Neural cell (in vitro differentiated cells): ENCODE data around the gene ZNF425. TPM values are rescaled to one million over a fixed set of nuclear protein-coding genes. Genes with fewer than 3 reads are reported as not detected.

Source experiments
- H2AFZ ChIP-seq: fragments of 200-600, 300-800 bp; sonication (generic), shearing (Covaris generic); 2 replicates; pipeline ENCODE4 v1.6.0; 2014; ENCODE audit warnings: low read depth, mild to moderate bottlenecking, antibody characterized with exemption, low read length, moderate library complexity
- H3F3A ChIP-seq: fragments of 200-600 bp; shearing (Covaris generic); 2 replicates; pipeline ENCODE4 v1.6.1; 2016; ENCODE audit warnings: mild to moderate bottlenecking, moderate library complexity, mixed read lengths, antibody characterized with exemption, low read length; ENCODE audit not compliant: insufficient read depth, poor library complexity, severe bottlenecking
- H3K27ac ChIP-seq: fragments of 200-600, 300-800 bp; sonication (generic), shearing (Covaris generic); 2 replicates; pipeline ENCODE4 v1.5.1; 2014; ENCODE audit warnings: mild to moderate bottlenecking, low read length, moderate library complexity
- H3K27me3 ChIP-seq: fragments of 300-800, 200-600 bp; sonication (generic), shearing (Covaris generic); 2 replicates; pipeline ENCODE4 v1.6.0; 2014; ENCODE audit warnings: mild to moderate bottlenecking, low read depth, low read length, moderate library complexity; ENCODE audit not compliant: insufficient read depth
- H3K36me3 ChIP-seq: fragments of 300-800, 200-600 bp; sonication (generic), shearing (Covaris generic); 2 replicates; pipeline ENCODE4 v1.5.1; 2014; ENCODE audit warnings: mild to moderate bottlenecking, antibody characterized with exemption, low read length, moderate library complexity; ENCODE audit not compliant: insufficient read depth
- H3K4me2 ChIP-seq: fragments of 300-800, 200-600 bp; sonication (generic), shearing (Covaris generic); 2 replicates; pipeline ENCODE4 v1.6.0; 2014; ENCODE audit warnings: mild to moderate bottlenecking, low read length
- H3K4me3 ChIP-seq: fragments of 300-800, 200-600 bp; sonication (generic), shearing (Covaris generic); 2 replicates; pipeline ENCODE4 v1.5.1; 2014; ENCODE audit warnings: mild to moderate bottlenecking, low read length, moderate library complexity
- H3K79me2 ChIP-seq: fragments of 200-600 bp; shearing (Covaris generic); replicated peaks from 2 replicates; pipeline ENCODE4 v1.6.0; 2014; ENCODE audit warnings: mild to moderate bottlenecking, low read length, moderate library complexity; ENCODE audit not compliant: insufficient read depth
- H3K9ac ChIP-seq: fragments of 300-800, 200-600 bp; sonication (generic), shearing (Covaris generic); 2 replicates; pipeline ENCODE4 v1.6.1; 2016; ENCODE audit warnings: mild to moderate bottlenecking, low read length, mixed read lengths
- H3K9me2 ChIP-seq: fragments of 200-600 bp; shearing (Covaris generic); 2 replicates; pipeline ENCODE4 v1.6.1; 2016; ENCODE audit warnings: mild to moderate bottlenecking, low read length, mixed read lengths; ENCODE audit not compliant: insufficient read depth
- H3K9me3 ChIP-seq: fragments of 200-600, 300-800 bp; sonication (generic), shearing (Covaris generic); 2 replicates; pipeline ENCODE4 v1.6.1; 2016; ENCODE audit warnings: mild to moderate bottlenecking, mixed run types, low read length, moderate library complexity, mixed read lengths
- H4K20me1 ChIP-seq: fragments of 200-600 bp; shearing (Covaris generic); 2 replicates; pipeline ENCODE4 v1.6.1; 2016; ENCODE audit warnings: mild to moderate bottlenecking, mixed run types; ENCODE audit not compliant: insufficient read depth
- EP300 ChIP-seq: fragments of 450-650 bp; conservative IDR thresholded peaks from 2 replicates; pipeline ENCODE4 v1.6.1; 2014; ENCODE audit warnings: antibody characterized with exemption, mild to moderate bottlenecking, moderate library complexity; ENCODE audit not compliant: poor library complexity, severe bottlenecking
- EZH2 ChIP-seq: fragments of 200-600, 300-800 bp; shearing (Covaris generic), sonication (generic); IDR thresholded peaks from 2 replicates; pipeline ENCODE4 v1.6.1; 2014; ENCODE audit warnings: antibody characterized with exemption, low read length, borderline replicate concordance, mild to moderate bottlenecking; ENCODE audit not compliant: insufficient read depth, poor library complexity, severe bottlenecking
- MXI1 ChIP-seq: fragments of 450-650 bp; conservative IDR thresholded peaks from 2 replicates; pipeline ENCODE4 v1.6.1; 2014; ENCODE audit warnings: antibody characterized with exemption, mild to moderate bottlenecking; ENCODE audit not compliant: poor library complexity, severe bottlenecking
- POLR2AphosphoS5 ChIP-seq: IDR thresholded peaks from 2 replicates; pipeline ENCODE4 v1.6.1; 2012
- RAD21 ChIP-seq: fragments of 450-650 bp; conservative IDR thresholded peaks from 2 replicates; pipeline ENCODE4 v1.6.1; 2014; ENCODE audit warnings: antibody characterized with exemption, mild to moderate bottlenecking, moderate library complexity
- SMC3 ChIP-seq: fragments of 450-650 bp; conservative IDR thresholded peaks from 2 replicates; pipeline ENCODE4 v1.6.1; 2014; ENCODE audit warnings: antibody characterized with exemption, mild to moderate bottlenecking, moderate library complexity; ENCODE audit not compliant: poor library complexity
- TAF1 ChIP-seq: IDR thresholded peaks from 2 replicates; pipeline ENCODE4 v1.6.1; 2012; ENCODE audit warnings: low read depth
- polyA plus RNA-seq: library from polyadenylated mRNA; depleted of rRNA; stranded (reverse); fragments of >200 nt; gene quantifications from 2 replicates; pipeline ENCODE4 v1.2.3, GENCODE V29; 2014
- TF ChIP-seq, protein P1 (sequence below): IDR thresholded peaks from 2 replicates; pipeline ENCODE4 v1.6.1; 2012; ENCODE audit warnings: borderline replicate concordance
- TF ChIP-seq, protein P2 (sequence below): fragments of 450-650 bp; IDR thresholded peaks from 2 replicates; pipeline ENCODE4 v1.5.1; 2014; ENCODE audit warnings: antibody characterized with exemption, mild to moderate bottlenecking, moderate library complexity; ENCODE audit not compliant: poor library complexity, severe bottlenecking

ZNF425 gene
- polyA plus RNA-seq, 1 donor from 2014 or later = 5.1 TPM

DNA sequence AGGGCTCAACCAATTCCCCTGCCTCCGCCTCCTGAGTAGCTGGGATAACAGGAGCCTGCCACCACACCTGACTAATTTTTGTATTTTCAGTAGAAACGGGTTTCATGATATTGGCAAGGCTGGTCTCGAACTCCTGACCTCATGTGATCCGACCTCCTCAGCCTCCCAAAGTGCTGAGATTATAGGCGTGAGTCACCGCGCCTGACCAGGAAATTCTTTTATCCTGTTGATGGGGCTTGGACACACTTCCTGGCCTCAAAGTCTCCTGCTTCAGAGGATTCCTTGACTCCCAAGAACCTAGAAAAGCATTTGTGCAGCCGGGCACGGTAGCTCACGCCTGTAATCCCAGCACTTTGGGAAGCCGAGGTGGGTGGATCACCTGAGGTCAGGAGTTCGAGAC lies 16.2 kb downstream of the ZNF425 start:
- no peaks in the 10 kb centered on the region for H3F3A ChIP-seq
- no peak overlapping the region for H3K27ac ChIP-seq
- no peaks in the 10 kb centered on the region for H3K79me2 ChIP-seq
- H2AFZ ChIP-seq = no peak overlapping the region
- H3K4me2 ChIP-seq = no peak overlapping the region
- no peak overlapping the region for H3K9ac ChIP-seq
- H3K9me3 ChIP-seq = no peaks in the 10 kb centered on the region
- no peak for TF ChIP-seq SMC3
- TF ChIP-seq, protein P1, sequence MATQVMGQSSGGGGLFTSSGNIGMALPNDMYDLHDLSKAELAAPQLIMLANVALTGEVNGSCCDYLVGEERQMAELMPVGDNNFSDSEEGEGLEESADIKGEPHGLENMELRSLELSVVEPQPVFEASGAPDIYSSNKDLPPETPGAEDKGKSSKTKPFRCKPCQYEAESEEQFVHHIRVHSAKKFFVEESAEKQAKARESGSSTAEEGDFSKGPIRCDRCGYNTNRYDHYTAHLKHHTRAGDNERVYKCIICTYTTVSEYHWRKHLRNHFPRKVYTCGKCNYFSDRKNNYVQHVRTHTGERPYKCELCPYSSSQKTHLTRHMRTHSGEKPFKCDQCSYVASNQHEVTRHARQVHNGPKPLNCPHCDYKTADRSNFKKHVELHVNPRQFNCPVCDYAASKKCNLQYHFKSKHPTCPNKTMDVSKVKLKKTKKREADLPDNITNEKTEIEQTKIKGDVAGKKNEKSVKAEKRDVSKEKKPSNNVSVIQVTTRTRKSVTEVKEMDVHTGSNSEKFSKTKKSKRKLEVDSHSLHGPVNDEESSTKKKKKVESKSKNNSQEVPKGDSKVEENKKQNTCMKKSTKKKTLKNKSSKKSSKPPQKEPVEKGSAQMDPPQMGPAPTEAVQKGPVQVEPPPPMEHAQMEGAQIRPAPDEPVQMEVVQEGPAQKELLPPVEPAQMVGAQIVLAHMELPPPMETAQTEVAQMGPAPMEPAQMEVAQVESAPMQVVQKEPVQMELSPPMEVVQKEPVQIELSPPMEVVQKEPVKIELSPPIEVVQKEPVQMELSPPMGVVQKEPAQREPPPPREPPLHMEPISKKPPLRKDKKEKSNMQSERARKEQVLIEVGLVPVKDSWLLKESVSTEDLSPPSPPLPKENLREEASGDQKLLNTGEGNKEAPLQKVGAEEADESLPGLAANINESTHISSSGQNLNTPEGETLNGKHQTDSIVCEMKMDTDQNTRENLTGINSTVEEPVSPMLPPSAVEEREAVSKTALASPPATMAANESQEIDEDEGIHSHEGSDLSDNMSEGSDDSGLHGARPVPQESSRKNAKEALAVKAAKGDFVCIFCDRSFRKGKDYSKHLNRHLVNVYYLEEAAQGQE = no peak
- TF ChIP-seq RAD21 = no peak
- TF ChIP-seq, protein P2, sequence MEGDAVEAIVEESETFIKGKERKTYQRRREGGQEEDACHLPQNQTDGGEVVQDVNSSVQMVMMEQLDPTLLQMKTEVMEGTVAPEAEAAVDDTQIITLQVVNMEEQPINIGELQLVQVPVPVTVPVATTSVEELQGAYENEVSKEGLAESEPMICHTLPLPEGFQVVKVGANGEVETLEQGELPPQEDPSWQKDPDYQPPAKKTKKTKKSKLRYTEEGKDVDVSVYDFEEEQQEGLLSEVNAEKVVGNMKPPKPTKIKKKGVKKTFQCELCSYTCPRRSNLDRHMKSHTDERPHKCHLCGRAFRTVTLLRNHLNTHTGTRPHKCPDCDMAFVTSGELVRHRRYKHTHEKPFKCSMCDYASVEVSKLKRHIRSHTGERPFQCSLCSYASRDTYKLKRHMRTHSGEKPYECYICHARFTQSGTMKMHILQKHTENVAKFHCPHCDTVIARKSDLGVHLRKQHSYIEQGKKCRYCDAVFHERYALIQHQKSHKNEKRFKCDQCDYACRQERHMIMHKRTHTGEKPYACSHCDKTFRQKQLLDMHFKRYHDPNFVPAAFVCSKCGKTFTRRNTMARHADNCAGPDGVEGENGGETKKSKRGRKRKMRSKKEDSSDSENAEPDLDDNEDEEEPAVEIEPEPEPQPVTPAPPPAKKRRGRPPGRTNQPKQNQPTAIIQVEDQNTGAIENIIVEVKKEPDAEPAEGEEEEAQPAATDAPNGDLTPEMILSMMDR = no peak
- TF ChIP-seq EP300 = no peak
- TF ChIP-seq EZH2 = no peak
- TF ChIP-seq POLR2AphosphoS5 = no peak
- TF ChIP-seq TAF1 = no peak
- TF ChIP-seq MXI1 = no peak
- H3K36me3 ChIP-seq = no peaks in the 10 kb centered on the region
- no peaks in the 10 kb centered on the region for H3K27me3 ChIP-seq
- H3K9me2 ChIP-seq = no peaks in the 10 kb centered on the region
- no peaks in the 10 kb centered on the region for H4K20me1 ChIP-seq
- H3K4me3 ChIP-seq = no peak overlapping the region

DNA sequence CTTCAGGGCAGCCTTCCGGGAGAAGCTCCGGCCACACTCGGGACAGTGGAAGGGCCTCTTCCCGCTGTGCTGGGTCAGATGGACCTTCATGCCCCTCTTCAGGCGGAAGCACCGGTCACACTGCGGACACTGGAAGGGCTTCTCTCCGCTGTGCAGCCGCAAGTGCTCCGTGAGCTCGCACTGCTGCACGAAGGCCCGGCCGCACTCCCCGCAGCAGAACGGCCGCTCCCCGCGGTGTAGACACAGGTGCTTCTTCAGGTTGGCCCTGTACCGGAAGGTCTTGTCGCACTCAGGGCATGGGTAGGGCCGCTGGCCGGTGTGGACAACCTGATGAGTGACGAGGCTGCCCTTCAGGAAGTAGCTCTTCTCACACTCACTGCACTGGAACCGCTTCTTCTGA lies 21.4 kb downstream of the ZNF425 start:
- Histone ChIP-seq H3K36me3 (no peaks in the 10 kb centered on the region), H3K79me2 (no peaks in the 10 kb centered on the region), H3K4me2 (no peak overlapping the region), H2AFZ (no peak overlapping the region), H3K9ac (no peak overlapping the region), H4K20me1 (no peaks in the 10 kb centered on the region), H3K27me3 (no peaks in the 10 kb centered on the region), H3K9me3 (no peaks in the 10 kb centered on the region), H3K4me3 (no peak overlapping the region), H3F3A (no peaks in the 10 kb centered on the region), H3K9me2 (no peaks in the 10 kb centered on the region), H3K27ac (no peak overlapping the region)
- no peak for TF ChIP-seq MXI1
- no peak for TF ChIP-seq SMC3
- no peak for TF ChIP-seq POLR2AphosphoS5
- TF ChIP-seq EP300 = no peak
- no peak for TF ChIP-seq TAF1
- no peak for TF ChIP-seq RAD21
- TF ChIP-seq, protein P1 = no peak
- TF ChIP-seq, protein P2 = no peak
- TF ChIP-seq EZH2 = no peak
